Measurements from ENCODE around the gene FAM89B.

DNA sequence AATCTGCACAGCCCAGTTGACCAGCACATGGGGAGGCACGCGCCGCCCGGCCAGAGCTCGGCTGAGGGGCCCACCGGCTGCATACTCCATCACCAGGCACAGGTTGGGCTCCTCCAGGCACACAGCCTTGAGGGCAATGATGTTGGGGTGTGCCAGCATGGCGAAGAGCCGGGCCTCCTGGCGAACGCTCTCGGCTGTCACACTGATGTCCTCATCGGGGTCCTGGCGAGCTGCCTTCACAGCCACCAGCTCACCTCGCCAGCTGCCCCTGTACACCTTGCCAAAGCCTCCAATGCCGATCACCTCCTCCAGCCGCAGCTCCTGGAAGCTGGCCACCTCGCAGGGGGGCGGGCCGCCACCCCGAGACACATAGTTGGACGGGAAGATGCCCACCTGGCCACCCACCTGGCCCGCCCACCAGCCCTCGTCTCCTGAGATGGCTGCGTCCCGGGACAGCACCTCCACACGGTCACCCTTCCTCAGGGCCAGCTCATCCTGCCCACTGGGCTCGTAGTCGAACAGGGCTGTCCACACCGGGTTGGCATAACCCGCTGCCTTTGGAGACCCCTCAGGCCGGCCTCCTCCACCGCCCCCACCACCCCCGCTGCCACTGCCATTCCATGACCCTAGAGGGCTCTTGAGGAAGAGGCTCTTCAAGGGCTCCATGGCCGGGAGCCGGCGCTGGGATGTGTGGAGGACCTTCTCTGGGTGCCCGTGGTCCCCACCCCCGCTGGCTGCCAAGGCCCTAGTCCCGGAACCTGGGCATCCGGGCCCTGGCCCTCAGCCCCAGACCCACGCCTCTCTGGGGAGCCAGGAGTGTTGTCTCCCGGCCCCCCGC is 41.0 kb downstream of the FAM89B start:
- TF ChIP-seq CTCF (IDR thresholded peaks at IDR 0.05) (no peak), EP300 (IDR thresholded peaks at IDR 0.05) (no peak), POLR2A (IDR thresholded peaks at IDR 0.05) (no peak)

Data from ovary (tissue), 3 donors.